KOPT-K1 (cell line): ENCODE results near the gene CIB2.
A peak's percentile ranks its signal among the peaks of the same experiment; 100 is the strongest.
"Not testable (repeated sequence)": the region's sequence is repeated elsewhere in the genome, so short reads cannot be mapped to it uniquely, and the experiment has no call there.

Source experiments
- H3K27ac ChIP-seq: fragments of 200-600 bp; sonication (generic); 2 replicates; pipeline ENCODE4 v1.5.1; 2016; ENCODE audit warnings: antibody characterized with exemption, mild to moderate bottlenecking, low read depth, low read length; ENCODE audit not compliant: poor library complexity, severe bottlenecking
- H3K36me3 ChIP-seq: fragments of 200-600 bp; sonication (generic); 2 replicates; pipeline ENCODE4 v1.5.1; 2017; ENCODE audit warnings: antibody characterized with exemption, mild to moderate bottlenecking, low read length, moderate library complexity; ENCODE audit not compliant: insufficient read depth
- H3K9me3 ChIP-seq: fragments of 200-600 bp; sonication (generic); 2 replicates; pipeline ENCODE4 v1.5.1; 2017; ENCODE audit warnings: antibody characterized with exemption, low read length, mild to moderate bottlenecking; ENCODE audit not compliant: insufficient read depth, poor library complexity, severe bottlenecking

CIB2 gene

GRCh38 chr15:78157203-78157602, 26.0 kb upstream of the CIB2 start:
- H3K36me3 ChIP-seq: peaks cover 74% of the 10 kb centered on the region
- no peak overlapping the region for H3K27ac ChIP-seq
- no peaks in the 10 kb centered on the region for H3K9me3 ChIP-seq

GRCh38 chr15:78156653-78157052, 25.4 kb upstream of the CIB2 start:
- Histone ChIP-seq H3K36me3 (peaks cover 69% of the 10 kb centered on the region), H3K9me3 (no peaks in the 10 kb centered on the region), H3K27ac (no peak overlapping the region)

- Histone ChIP-seq H3K27ac (no peak overlapping the region), H3K9me3 (no peaks in the 10 kb centered on the region), H3K36me3 (peaks cover 57% of the 10 kb centered on the region)
Measured at GRCh38 chr15:78155355-78155939, 24.2 kb upstream of the CIB2 start.

GRCh38 chr15:78154955-78155354, 23.7 kb upstream of the CIB2 start:
- no peak overlapping the region for H3K27ac ChIP-seq
- peaks cover 54% of the 10 kb centered on the region for H3K36me3 ChIP-seq
- H3K9me3 ChIP-seq: no peaks in the 10 kb centered on the region

- H3K9me3 ChIP-seq, H3K27ac ChIP-seq: not testable (repeated sequence)
- peaks cover 20% of the 10 kb centered on the region for H3K36me3 ChIP-seq
Measured at GRCh38 chr15:78151075-78151474, 19.8 kb upstream of the CIB2 start.

GRCh38 chr15:78149805-78150751, 18.8 kb upstream of the CIB2 start:
- Histone ChIP-seq H3K27ac (peak overlapping the region; percentile 69), H3K36me3 (peaks cover 10% of the 10 kb centered on the region; the same call in 1 of the 2 replicates), H3K9me3 (no peaks in the 10 kb centered on the region)

GRCh38 chr15:78149068-78149804, 18.0 kb upstream of the CIB2 start, which contains the start of gene IDH3A:
TSS of gene IDH3A (plus strand) at chr15:78149362. CDS start at chr15:78149404, 42 bp downstream.
- H3K36me3 ChIP-seq: peaks cover 4% of the 10 kb centered on the region; the same call in 1 of the 2 replicates
- H3K9me3 ChIP-seq: no peaks in the 10 kb centered on the region
- peak within 1 kb of the TSS; percentile 69 for H3K27ac ChIP-seq

GRCh38 chr15:78148392-78149067, 17.3 kb upstream of the CIB2 start:
- Histone ChIP-seq H3K36me3 (peaks cover 4% of the 10 kb centered on the region; the same call in 1 of the 2 replicates), H3K27ac (peak overlapping the region; percentile 62), H3K9me3 (no peaks in the 10 kb centered on the region)

GRCh38 chr15:78147566-78147965, 16.3 kb upstream of the CIB2 start:
- no peaks in the 10 kb centered on the region for H3K36me3 ChIP-seq
- no peak overlapping the region for H3K27ac ChIP-seq
- H3K9me3 ChIP-seq: no peaks in the 10 kb centered on the region

- no peaks in the 10 kb centered on the region for H3K36me3 ChIP-seq
- H3K9me3 ChIP-seq: no peaks in the 10 kb centered on the region
- no peak overlapping the region for H3K27ac ChIP-seq
Measured at GRCh38 chr15:78146425-78147154, 15.3 kb upstream of the CIB2 start.

- Histone ChIP-seq H3K9me3 (no peaks in the 10 kb centered on the region), H3K36me3 (no peaks in the 10 kb centered on the region), H3K27ac (no peak overlapping the region)
Measured at GRCh38 chr15:78142332-78142731, 11.1 kb upstream of the CIB2 start.

- no peaks in the 10 kb centered on the region for H3K36me3 ChIP-seq
- H3K27ac ChIP-seq: no peak overlapping the region
- H3K9me3 ChIP-seq: no peaks in the 10 kb centered on the region
Measured at GRCh38 chr15:78140292-78140691, 9.0 kb upstream of the CIB2 start.

GRCh38 chr15:78139578-78139977, 8.3 kb upstream of the CIB2 start:
- Histone ChIP-seq H3K36me3 (no peaks in the 10 kb centered on the region), H3K27ac (no peak overlapping the region), H3K9me3 (no peaks in the 10 kb centered on the region)

- Histone ChIP-seq H3K9me3 (no peaks in the 10 kb centered on the region), H3K27ac (no peak overlapping the region), H3K36me3 (no peaks in the 10 kb centered on the region)
Measured at GRCh38 chr15:78133801-78134200, 2.6 kb upstream of the CIB2 start.
